ENCODE measurements around the gene ALKBH8.
A peak's percentile ranks its signal among the peaks of the same experiment; 100 is the strongest.
"Not testable (repeated sequence)": the region's sequence is repeated elsewhere in the genome, so short reads cannot be mapped to it uniquely, and the experiment has no call there.

ALKBH8 gene

DNA sequence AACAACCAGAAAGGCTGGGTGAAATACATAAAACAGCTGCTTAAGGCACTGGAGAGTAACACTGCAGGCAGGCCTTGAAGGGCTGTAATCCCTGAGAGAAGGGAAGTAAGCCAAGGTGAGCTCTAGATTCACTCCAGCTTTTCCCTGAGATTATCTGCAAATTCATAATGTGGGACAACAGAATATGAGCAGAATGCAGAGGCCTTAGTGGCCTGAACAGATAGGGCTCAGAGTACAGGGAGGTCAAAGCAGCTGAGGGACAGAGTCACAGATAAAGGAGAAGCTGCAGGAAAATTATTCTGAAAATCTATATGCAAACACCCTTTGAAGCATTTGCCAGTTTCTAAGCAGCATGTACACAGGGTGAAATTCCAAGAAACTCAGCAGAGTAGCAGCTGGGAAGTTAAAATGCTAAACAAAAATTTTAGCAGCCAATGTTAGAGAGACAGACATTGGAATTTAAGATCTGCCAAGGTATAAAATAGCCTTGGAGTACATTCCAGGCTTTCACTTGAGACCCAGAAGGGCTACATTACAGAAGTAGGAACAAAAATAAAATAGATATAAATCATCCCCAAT, 59.8 kb downstream of the ALKBH8 start:
- DNase-seq (ENCODE audit: low spot score), result no peak

DNA sequence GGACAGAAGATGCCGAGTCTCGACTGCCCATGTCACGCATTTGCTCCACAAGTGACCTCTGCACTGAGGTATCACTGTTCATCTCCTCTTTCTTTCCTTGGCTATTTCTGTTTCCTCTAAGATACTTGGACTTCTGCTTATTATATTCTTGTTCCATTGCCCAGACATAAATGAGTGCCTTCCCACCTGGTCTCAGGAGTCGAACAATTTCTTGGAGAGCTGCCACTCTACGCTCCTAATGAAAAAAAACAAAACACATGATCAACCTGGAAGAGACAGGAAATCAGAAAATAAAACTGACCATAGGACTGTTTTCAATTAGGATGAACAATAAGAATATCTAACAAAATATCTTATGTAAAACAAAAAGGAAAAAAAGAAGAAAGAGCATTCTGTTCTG, 60.6 kb downstream of the ALKBH8 start:
- DNase-seq (ENCODE audit: low spot score), result no peak

DNA sequence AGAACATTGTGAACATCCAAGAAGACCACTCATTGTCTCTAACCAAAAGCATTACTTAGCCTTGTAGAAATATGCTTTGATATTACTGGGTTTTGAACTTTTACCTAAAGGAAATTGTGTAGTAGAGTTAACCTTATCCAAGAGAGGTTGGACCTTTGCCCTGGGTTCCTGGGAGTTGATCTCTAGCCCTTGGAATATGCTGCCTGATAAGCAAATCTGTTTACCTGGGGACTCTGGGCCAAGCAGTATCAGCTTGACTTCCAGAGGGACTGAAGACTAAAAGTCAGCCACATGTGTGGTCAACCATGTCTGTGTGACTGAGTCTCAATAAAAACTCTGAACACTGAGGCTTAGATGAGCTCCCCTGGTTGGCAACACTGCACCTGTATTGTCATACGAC, 63.8 kb downstream of the ALKBH8 start:
- no peak for DNase-seq (ENCODE audit: low spot score)

DNA sequence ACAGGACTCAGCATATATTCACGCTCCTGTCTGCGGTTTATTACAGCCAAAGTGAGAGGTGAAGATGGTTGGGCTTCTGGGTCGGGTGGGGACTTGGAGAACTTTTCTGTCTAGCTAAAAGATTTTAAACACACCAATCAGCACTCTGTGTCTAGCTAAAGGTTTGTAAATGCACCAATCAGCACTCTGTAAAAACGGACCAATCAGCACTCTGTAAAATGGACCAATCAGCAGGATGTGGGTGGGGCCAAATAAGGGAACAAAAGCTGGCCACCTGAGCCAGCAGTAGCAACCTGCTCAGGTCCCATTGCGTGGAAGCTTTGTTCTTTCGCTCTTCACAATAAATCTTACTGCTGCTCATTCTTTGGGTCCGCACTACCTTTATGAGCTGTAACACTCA, 68.2 kb downstream of the ALKBH8 start:
- DNase-seq (ENCODE audit: low spot score), result not testable (repeated sequence)

DNA sequence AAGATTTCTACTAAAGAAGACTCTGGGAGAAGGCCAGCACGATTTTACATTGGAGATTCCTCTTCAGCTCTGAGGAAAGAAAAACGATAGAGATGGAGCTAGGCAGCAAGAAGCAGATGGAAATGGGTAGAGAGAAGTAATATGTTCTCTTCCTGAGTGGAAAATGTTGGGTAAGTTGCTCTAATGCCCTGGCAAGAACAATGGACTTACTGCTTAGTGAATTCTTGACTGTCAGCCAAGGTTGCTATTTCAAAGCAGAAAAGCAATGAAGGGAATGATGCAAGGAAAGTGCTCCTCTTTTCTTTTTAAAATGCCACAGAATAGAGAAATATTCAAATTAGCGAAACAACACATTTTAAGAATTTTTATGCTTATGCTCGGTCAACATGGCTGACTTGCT, 69.5 kb downstream of the ALKBH8 start:
- DNase-seq (ENCODE audit: low spot score), result peak; percentile 59

DNA sequence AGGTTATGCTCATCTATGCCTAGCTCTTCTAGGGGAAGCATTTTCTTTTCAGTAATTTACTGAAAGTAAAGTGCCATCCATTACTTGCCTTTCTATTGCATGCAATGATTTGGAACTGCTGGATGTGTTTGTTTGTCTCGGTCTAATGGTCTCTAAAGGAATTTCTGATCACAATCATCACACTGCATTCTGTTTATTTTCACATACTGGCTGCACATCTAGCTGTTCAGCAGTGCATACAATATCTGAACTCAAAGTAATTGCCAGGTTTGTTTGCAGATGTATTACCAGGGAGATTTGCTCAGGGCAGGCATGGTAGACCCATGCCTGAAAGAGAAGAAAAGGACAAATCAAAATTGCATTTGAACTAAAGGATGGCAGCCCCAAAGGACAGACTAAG, 71.5 kb downstream of the ALKBH8 start:
- DNase-seq (ENCODE audit: low spot score), result no peak

DNA sequence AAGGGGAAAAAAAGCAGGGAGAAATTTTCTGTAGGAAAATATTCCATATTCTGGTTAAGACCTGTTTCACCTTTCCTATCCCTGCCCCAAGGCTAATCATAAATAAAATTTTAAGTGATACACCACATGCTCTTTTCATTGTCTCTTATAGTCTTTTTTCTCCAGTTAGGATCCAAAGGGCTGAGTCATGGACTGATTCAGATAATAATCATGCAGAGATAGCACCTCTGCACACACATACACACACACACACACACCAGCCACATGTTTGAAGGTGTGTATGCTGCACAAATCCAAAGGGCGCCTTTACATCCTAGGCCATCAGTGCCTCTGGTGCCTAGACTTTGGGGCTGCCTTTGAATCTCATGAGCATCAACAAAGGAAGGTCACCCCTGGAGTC, 72.4 kb downstream of the ALKBH8 start:
- DNase-seq (ENCODE audit: low spot score), result peak; percentile 11

DNA sequence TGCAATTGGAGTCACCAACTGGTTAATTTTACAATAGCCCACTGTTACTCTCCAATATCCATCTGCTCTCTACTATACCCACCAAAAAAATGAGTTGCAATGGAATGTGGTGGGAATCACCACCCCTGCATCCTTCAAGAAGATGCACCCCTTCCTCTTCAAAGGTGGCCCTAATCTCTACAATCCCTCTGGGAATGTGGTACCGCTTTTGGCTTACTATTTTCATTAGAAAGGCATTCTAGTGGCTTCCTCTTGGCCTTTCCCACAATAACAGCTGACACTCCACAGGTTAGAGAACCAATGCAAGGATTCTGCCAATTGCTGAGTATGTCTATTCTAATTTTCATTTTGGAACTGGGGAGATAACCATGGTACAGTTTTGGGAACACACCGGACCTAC, 74.7 kb downstream of the ALKBH8 start:
- DNase-seq (ENCODE audit: low spot score), result no peak

DNA sequence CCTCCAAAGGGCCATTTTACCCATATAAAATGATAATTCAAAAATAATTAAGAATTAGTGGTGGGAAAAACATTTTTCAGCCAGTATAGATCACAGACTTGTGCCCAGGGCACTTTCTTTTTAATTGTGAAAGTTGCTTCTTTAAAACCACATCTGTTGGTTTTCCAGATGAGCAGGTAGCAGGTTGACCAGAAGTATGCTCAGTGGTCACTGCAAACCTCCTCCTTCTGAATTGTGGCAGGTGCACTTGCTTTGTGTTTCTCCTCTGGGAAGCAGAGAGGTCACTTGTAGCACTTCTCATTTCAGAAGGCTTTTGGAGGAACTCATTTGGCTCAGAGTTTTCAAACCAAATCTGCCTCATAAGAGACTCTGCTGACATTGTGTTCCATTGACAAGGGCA, 83.3 kb downstream of the ALKBH8 start:
- no peak for DNase-seq (ENCODE audit: low spot score)

DNA sequence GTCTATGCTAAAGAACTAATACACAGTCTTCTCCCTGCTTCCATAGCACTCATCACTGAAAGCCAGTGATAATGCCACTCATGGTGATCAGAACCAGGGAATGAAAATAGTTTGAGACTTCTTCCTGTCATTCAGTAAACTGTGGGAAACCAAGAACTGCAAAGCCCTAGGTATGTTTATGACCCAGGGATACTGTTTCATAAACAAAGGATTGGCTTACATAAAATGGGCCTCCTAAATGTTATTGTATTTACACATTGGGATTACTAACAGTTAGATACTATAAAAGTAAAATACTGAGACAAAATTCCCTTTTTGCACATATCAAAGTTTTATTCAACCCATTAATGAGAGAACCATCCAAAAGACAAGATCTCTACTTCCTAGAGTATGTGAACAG, 86.6 kb downstream of the ALKBH8 start:
- no peak for DNase-seq (ENCODE audit: low spot score)

DNA sequence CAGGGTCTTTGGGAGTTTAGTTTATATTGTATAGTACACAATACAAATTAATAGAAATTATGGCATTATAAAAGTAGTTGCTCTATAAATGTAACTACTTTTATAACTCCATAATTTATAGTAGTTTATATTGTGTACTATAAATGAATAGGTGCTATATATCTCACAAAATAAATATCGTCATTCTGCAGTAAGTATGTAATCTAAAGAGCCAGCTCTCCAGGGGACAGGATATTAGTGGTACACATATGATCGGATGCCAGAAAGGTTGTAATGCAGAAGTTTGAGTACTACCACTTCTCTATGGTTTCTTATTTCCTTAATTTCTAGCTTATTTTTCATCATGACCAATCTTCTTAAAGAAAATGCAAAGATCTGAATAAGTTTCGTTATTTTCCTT, 87.7 kb downstream of the ALKBH8 start:
- no peak for DNase-seq (ENCODE audit: low spot score)

DNA sequence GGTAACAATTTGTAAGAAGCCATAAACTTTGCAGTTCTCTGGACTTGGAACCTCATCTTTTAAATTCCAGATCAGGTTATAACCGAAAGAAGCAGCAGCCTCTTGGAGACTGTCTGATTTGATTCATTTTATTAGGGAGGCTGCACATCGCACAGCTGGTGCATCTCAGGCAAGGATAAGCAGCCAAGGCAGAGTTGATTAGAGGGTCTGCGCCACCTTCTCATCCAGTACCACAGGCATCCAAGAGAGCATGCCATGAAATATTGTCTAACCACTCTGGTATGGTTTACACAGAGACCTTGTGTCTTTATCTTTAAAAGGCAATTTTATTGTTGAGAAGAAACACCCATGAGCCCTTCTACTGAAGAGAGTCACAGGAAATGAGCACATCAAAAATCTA, 91.7 kb downstream of the ALKBH8 start:
- no peak for DNase-seq (ENCODE audit: low spot score)

DNA sequence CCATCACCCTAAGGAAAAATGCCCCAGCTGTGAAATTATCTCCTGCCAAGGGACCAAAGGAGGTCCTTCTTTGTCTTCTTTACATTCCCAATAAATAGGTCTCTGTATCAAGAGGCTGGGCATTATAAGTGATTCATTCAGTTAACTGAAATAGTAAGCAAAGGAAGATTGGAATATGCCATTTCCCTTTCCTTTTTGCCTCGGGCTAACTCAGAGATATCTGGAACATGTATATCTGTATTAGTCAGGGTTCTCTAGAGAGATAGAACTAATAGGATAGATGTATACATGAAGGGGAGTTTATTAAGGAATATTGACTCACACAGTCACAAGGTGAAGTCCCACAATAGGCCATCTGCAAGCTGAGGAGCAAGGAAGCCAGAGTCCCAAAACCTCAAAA, 92.6 kb downstream of the ALKBH8 start:
- no peak for DNase-seq (ENCODE audit: low spot score)

DNA sequence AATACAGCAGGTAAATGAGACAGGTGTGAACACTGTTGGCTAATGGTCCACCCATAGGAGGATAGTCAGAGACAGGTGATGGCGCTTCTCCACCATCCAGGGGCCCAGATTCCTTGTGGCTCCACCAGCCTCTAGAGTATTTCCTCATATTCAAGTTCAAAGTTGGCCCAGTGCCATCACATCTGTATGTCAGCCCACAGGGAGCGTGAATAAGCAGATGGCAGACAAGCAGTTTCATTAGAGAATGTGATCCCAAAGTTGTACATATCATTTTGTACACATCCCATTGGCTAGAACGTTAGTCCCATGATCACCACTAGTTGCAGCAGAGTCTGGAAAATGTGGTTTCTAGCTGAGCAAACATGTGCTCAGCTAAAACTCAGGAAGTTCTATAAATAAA, 96.9 kb downstream of the ALKBH8 start:
- DNase-seq (ENCODE audit: low spot score), result no peak

DNA sequence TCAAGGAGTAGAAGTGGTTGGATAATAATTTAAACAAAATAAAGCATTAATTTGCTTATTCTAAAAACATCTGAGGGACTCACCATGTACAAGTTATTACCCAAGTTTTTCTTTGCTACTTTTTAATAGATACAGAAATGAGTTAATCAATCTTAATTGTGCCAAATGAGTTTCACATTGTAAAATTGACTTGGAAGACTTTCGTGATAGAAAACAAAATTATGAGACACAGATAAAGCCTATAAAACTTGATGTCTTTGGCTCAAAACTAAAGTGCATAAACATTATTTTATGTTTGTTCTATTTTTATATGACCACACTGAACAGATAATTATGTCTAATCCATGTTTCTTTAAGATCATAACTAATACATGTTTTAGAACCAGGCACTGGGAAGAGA, 97.8 kb downstream of the ALKBH8 start:
- DNase-seq (ENCODE audit: low spot score), result no peak

DNA sequence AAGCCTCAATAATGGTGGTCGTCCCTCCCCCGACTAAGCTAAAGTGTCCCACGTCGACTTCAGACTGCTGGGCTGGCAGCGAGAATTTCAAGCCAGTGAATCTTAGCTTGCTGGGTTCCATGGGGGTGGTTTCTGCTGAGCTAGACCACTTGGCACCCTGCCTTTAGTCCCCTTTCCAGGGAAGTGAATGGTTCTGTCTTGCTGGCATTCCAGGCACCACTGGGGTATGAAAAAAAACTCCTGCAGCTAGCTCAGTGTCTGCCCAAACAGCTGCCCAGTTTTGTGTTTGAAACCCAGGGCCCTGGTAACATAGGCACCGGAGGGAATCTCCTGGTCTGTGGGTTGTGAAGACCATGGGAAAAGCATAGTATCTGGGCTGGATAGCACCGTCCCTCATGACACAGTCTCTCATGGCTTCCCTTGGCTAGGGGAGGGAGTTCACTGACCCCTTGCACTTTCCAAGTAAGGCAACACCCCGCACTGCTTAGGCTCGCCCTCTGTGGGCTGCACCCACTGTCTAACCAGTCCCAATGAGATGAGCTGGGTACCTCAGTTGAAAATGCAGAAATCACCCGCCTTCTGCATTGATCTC, 99.2 kb downstream of the ALKBH8 start:
- DNase-seq (ENCODE audit: low spot score), result not testable (repeated sequence)

DNA sequence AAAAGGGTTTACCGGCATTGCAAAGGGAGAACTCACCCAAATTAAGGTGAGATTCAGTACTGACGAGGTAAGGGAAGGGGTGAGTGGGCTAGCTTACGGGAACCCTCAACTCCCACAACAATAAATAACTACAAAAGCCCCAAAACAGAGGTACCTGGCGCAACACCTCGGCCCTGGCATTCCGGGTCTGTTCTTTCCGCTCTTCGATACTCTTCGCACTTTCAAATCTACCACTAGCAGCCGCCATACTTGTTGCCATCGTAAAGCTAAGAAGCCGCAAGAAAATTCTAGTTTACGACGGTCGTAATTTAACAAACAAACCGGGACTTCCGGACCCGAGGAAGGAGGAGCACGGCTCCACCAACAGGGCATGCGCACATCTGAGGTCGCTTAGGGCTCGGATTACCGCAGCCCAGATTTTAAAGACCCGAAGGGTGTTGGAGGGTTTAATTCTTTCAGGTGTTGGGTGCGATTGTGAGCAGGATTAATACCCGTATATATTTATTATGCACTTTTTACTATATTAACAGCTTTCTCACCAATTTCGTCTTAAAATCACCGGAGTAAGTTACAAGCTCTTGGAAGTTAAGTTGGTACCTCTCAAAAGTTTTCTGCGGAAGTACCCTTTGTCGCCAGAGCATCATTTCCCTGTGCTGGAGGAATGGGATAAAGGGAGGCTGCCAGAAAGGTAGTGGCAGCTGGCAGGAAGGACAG, 107.8 kb downstream of the ALKBH8 start, which contains the start of gene CWF19L2:
Gene CWF19L2, minus strand, starts transcription at position 268 of the 714 bp plus-strand sequence. Its CDS starts 9 bp downstream, at position 259.
- DNase-seq (ENCODE audit: low spot score), result peak; percentile 98

DNA sequence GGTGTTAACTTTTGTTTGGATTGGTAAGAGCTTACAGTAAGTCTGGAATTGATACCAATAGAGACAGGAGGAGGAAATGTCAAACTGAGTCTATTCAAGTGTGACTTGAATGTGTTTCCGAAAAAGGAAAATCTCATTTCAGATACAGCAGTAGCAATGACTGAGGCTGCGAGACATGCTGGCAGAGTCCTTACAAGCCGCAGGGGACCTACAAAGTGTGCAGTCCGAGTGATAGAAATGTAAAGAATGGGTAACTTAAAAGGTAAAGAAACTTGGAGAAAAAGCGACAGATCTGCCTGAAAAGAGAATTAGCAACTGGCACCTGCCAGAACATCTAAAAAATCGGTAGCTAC, 108.4 kb downstream of the ALKBH8 start:
- DNase-seq (ENCODE audit: low spot score), result peak; percentile 14

DNA sequence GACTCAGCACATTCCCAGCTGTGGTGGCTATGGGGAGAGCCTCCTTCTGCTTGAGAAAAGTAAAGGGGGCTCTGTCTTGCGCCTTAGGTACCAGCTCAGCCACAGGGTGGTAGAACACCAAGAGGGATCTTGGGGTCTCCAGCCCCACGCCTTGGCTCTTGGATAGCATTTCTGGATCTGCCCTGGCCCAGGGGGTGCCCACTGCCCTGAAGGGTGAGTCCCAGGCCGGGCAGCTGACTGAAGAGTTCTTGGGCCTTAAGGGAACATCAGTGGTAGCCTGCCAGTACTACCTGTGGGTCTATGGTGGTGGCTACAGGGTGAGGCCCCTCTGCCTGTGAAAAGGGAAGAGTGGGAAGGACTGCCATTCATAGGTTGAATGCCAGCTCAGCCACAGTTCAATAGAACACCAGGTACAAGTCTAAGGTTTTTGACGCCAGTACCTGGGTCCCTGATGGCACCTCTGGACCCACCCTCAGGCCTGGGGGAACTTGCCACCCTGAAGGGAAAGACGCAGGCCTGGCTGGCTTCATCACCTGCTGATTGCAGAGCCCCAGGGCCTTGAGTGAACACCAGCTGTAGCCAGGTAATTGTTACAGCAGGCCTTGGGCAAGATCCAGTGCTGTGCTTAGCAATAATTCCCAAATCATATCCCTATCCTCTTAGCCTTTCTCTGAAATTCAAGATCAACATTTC, 111.8 kb downstream of the ALKBH8 start:
- DNase-seq (ENCODE audit: low spot score), result no peak
